Dendritic cell treated with granulocyte-macrophage colony-stimulating factor and Interleukin-4, amounts not matched to agents 40 ng/mL and 50 ng/mL, for 4 days (primary cell): Measurements from ENCODE around the gene CERS1.
A peak's percentile ranks its signal among the peaks of the same experiment; 100 is the strongest.

Experiments
- H3K27ac Mint-ChIP-seq: one replicate; pipeline ENCODE4 v1.8.0; 2022; ENCODE audit warnings: mild to moderate bottlenecking, mixed read lengths
- H3K27me3 Mint-ChIP-seq: one replicate; pipeline ENCODE4 v1.8.0; 2022; ENCODE audit warnings: mild to moderate bottlenecking, mixed read lengths
- H3K36me3 Mint-ChIP-seq: one replicate; pipeline ENCODE4 v1.8.0; 2022; ENCODE audit warnings: low read depth, mixed read lengths
- H3K4me1 Mint-ChIP-seq: one replicate; pipeline ENCODE4 v1.8.0; 2022; ENCODE audit warnings: low read depth, mixed read lengths
- H3K4me3 Mint-ChIP-seq: one replicate; pipeline ENCODE4 v1.8.0; 2022; ENCODE audit warnings: mild to moderate bottlenecking, moderate library complexity, mixed read lengths
- H3K9me3 Mint-ChIP-seq: one replicate; pipeline ENCODE4 v1.8.0; 2022; ENCODE audit warnings: mixed read lengths
- intact Hi-C: fragments of 100-400 bp; cut with micrococcal nuclease; formaldehyde crosslinking; loops from one replicate; pipeline ENCODE4 v1.15.0; 2022

Gene CERS1

DNA sequence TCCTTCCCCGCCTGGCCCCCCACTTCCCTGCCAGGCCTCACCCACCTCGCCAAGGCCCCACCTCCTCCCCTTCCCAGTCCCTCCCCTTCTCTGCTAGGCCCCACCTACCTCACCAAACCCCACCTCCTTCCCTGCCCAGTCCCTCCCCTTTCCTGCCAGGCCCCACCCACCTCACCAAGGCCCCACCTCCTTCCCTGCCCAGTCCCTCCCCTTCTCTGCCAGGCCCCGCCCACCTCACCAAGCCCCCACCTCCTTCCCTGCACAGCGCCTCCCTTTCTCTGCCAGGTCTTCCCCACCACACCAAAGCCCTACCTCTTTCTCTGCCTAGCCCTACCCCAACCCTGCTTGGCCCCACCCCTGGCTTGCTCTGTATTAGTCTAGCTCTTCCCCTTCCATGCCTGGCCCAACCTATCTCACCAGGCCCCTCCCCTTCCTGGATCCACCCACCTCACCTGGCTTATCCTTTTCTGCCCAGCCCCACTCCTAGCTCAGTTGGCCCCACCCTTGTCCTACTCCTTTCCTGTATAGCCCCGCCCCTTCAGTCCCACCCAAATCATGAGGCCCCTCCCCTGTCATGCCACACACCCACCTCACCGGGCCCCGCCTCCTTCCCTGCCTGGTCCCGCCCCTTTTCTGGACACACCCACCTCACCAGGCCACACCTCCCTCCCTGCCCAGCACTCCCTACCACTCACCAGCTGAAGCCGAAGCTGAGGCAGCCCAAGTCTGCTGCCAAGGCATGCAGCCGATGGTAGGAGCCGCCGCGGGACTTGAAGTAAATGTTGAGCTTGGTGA is 16.2 kb downstream of the CERS1 start:
- Mint-ChIP-seq H3K4me3 (no peak overlapping the region), H3K36me3 (no peaks in the 10 kb centered on the region), H3K27me3 (peaks cover 2% of the 10 kb centered on the region), H3K27ac (no peak overlapping the region), H3K4me1 (no peaks in the 10 kb centered on the region), H3K9me3 (no peaks in the 10 kb centered on the region)
- intact Hi-C loops = no loop called here

DNA sequence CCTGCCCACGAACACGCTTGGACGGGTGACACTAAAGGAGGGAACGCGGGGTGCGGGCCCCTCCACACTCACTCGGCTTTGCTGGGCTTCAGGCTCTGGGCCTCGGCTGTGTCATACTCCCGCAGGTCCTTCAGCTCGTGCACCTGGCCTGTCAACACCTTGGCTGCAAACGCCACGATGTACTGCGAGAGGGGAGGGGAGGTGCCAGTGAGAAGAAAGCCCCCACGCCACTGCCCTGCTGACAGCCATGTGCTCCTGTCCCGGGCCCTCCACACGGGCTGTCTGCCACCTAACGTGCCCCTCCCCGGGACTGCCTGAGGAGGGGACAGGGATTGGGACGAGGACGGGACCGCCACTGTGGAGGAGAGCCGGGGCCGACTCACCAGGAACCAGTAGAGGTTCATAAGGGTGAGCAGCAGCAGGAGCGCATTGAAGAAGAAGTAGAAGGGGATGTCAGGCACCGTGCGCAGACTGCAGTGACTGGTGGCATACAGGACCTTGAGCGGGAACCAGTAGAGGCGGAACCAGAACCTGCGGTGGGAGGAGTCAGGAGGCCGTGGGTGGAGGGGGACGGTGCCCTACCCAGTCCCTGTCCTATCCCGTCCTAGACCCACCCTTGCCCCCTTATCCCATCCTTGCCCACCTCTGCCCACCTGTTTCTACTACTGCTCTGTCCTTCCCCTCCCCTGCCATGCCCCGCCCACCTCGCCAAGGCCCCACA is 16.9 kb downstream of the CERS1 start:
- H3K36me3 Mint-ChIP-seq = no peaks in the 10 kb centered on the region
- H3K27ac Mint-ChIP-seq = no peak overlapping the region
- no peaks in the 10 kb centered on the region for H3K4me1 Mint-ChIP-seq
- H3K4me3 Mint-ChIP-seq = no peak overlapping the region
- intact Hi-C loops = no loop called here
- no peaks in the 10 kb centered on the region for H3K9me3 Mint-ChIP-seq
- H3K27me3 Mint-ChIP-seq = peaks cover 4% of the 10 kb centered on the region

DNA sequence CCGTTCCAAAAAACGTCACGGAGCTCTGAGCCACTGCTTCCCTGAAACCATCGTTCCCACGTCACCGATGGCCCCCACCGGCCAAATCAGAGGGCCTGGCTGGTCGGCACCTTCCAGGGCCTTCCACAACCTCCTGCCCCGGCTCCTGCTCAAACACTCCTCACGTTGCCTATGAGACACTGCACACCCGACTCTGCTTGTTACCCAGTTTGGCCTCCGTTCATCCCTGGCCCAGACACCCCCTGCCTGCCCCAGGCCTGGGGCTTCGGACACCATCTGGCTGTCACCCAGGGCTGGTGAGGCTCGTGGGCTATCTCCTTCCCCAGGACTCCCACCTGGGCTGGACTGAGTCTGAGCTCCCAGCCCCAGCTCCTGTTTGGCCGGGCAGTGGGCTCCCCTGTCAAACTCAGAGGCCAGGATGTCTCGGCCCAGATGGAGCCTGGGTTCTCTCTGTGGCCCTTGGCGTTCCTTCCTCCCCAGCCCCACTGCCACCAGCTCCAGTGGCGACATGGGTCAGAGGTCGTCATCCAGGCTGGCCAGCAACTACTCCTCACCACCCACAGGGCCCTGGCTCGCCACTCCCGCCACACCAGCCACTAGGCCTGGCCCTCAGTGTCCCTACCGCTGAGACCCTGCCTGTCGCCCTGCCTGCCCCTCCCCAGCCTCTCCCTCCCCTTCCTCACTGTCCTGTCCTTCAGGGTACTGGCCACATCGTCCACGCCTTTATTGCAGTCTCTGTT is 17.7 kb downstream of the CERS1 start:
- Mint-ChIP-seq H3K27ac (no peak overlapping the region), H3K4me1 (no peaks in the 10 kb centered on the region), H3K36me3 (no peaks in the 10 kb centered on the region), H3K4me3 (no peak overlapping the region), H3K27me3 (peaks cover 4% of the 10 kb centered on the region), H3K9me3 (no peaks in the 10 kb centered on the region)
- intact Hi-C loops = no loop called here

DNA sequence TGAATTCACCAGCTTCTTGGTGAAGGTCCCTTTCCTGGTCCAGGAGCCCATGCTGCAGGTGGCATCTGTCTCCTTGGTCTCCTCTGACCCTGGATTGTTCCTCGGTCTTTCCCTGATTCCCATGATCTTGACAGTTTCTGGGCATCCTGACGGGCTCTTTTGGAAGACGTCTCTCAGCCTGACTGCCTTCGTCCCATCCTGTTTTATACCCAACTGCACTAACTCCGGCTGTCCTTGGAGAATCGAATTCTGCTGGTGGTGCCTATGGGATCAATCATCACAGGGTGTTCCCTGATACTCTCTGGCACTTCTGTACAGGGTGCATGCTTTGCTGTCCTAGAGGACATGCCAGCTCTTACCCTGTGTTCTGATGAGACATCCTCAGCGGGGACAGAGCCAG is 19.1 kb downstream of the CERS1 start:
- Mint-ChIP-seq H3K4me1 (no peaks in the 10 kb centered on the region), H3K27ac (no peak overlapping the region), H3K36me3 (no peaks in the 10 kb centered on the region), H3K27me3 (peaks cover 10% of the 10 kb centered on the region), H3K4me3 (no peak overlapping the region), H3K9me3 (no peaks in the 10 kb centered on the region)
- intact Hi-C loops = no loop called here

DNA sequence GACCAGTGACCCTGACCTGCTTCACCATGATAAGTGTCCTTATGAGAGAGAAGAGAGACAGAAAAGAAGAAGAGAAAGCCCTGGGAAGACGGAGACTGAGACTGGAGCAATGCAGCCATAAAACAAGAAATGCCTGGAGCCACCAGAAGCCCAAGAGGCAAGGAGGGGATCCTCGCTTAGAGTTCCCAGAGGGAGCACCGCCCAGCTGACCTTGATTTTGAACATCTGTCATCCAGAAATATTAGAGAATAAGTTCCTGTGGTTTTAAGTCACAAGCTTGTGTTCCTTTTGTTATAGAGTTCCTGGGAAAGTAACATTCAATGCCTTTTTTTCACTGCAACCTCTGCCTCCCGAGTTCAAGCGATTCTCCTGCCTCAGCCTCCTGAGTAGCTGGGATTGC is 20.2 kb downstream of the CERS1 start:
- Mint-ChIP-seq H3K27me3 (peaks cover 18% of the 10 kb centered on the region), H3K4me3 (no peak overlapping the region), H3K4me1 (peaks cover 4% of the 10 kb centered on the region), H3K27ac (no peak overlapping the region), H3K36me3 (no peaks in the 10 kb centered on the region), H3K9me3 (no peaks in the 10 kb centered on the region)
- intact Hi-C loops = no loop called here

DNA sequence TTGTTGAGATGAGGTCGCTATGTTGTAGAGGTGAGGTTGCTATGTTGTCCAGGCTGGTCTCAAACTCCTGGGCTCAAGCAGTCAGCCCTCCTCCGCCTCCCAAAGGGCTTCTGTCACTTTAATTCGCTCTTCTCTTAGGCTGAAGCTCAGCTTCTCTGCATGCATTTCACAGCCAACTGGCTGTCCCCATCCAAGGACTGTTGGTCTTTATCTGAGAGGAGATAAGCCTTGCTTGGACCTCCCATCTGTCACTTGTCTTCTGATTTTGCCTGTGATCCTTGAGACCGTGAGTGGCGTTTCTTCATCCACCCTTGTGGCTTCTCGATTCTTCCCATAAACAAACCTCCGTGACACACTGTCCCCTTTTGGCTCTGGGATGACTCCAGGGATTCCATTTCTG is 24.4 kb downstream of the CERS1 start:
- Mint-ChIP-seq H3K27ac (no peak overlapping the region), H3K36me3 (peaks cover 22% of the 10 kb centered on the region), H3K27me3 (peaks cover 46% of the 10 kb centered on the region), H3K4me3 (no peak overlapping the region), H3K4me1 (peaks cover 6% of the 10 kb centered on the region), H3K9me3 (no peaks in the 10 kb centered on the region)
- intact Hi-C loops = no loop called here

DNA sequence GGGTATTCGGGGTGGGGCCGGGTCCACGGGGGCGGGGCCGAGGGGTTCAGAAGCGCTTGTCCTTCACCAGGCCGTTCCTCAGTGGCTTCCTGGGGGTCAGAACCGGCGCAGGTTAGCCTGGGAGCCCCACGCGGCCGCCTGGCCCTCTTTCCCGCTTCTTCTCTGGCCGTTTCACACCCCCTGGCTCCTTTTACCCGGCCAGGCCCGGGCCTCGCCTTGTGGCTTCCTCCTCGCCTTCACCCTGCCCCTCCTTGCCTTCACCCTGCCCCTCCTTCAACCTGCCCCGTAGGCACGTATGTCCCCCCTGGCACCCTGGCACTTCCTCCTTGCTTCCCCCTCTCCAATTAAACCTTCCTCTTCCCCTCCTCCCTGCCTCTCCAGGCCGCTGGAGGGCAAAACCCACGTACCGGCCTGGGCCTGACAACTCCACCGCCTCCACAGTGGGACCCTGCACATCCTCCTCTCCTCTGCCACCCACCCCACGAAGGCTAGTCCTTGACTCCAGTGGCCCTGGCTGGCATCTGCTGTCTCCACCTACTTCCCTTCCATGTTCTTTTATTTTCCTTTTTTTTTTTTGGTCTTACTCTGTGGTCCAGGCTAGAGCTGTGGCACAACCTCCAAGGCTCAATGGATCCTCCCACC is 25.3 kb downstream of the CERS1 start:
- no peak overlapping the region for H3K4me3 Mint-ChIP-seq
- H3K36me3 Mint-ChIP-seq = peaks cover 31% of the 10 kb centered on the region
- intact Hi-C loops = no loop called here
- H3K4me1 Mint-ChIP-seq = peaks cover 13% of the 10 kb centered on the region
- peaks cover 46% of the 10 kb centered on the region for H3K27me3 Mint-ChIP-seq
- H3K9me3 Mint-ChIP-seq = no peaks in the 10 kb centered on the region
- peak overlapping the region; percentile 33 for H3K27ac Mint-ChIP-seq

DNA sequence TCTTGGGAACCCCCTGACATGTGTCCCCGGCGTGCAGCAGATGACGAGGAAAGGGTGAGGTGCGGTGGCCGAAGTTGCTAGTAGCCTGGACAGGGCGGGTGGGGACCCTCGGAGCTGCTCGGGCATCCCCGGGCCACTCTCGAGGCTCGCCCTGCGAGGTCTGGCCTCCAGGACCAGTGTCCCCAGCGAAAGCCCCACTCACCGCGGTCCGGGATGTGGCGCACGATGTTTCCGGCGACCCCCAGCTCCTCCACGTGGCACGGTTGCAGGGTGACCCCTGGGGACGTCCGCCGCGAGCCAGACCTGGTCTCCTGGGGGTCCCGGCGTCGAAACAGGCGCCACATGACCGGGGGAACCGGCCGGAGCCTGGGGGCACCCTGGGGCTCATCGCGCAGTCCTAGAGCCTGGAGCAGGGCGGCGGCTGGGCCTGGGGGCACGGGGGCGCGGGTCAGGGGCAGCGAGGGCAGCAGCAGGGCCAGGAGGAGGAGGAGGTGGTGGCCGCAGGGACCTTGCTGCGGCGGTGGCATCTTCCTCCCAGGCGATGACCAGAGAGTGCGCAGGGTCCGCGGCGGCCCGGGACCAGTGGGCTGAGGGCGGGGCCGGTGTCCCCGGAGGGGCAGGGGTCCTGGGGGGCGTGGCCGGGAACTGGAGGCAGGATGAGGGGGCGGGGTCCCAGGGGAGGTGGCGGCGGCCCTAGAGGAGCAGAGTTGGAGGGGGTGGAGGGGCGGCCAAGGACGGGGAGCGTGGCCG is 26.0 kb downstream of the CERS1 start:
- H3K36me3 Mint-ChIP-seq = peaks cover 37% of the 10 kb centered on the region
- H3K27ac Mint-ChIP-seq = no peak overlapping the region
- H3K27me3 Mint-ChIP-seq = peaks cover 46% of the 10 kb centered on the region
- H3K4me3 Mint-ChIP-seq = no peak overlapping the region
- peaks cover 13% of the 10 kb centered on the region for H3K4me1 Mint-ChIP-seq
- intact Hi-C loops = no loop called here
- no peaks in the 10 kb centered on the region for H3K9me3 Mint-ChIP-seq

DNA sequence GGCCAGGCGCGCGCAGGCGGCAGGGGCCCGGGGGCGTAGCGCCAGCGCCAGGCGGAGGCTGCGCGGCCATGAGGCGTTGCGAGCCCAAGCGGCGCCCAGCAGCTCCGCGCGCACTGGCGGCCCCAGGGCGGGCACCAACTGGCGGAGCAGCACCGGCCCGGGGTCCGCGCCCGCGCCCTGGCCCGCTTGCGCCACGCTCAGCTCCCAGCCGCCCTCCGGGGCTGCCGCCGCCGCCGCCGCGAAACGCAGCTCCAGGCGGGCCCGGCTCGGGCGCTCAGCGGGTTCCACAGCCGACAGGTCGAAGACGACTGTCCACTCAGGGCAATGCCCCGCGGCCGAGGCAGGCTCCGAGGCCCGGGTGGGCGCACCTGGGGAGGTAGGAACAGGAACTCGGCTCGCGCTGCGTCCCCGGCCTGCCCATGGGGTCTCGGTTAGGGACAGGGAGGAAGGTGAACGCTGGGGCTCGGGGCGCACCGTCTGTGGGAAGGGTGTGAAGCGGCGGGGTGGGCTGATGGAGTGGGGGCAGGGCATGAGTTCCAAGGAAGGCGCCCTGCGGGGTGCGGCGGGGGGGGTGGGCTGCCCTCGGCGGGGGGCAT is 26.8 kb downstream of the CERS1 start:
- intact Hi-C loops = no loop called here

DNA sequence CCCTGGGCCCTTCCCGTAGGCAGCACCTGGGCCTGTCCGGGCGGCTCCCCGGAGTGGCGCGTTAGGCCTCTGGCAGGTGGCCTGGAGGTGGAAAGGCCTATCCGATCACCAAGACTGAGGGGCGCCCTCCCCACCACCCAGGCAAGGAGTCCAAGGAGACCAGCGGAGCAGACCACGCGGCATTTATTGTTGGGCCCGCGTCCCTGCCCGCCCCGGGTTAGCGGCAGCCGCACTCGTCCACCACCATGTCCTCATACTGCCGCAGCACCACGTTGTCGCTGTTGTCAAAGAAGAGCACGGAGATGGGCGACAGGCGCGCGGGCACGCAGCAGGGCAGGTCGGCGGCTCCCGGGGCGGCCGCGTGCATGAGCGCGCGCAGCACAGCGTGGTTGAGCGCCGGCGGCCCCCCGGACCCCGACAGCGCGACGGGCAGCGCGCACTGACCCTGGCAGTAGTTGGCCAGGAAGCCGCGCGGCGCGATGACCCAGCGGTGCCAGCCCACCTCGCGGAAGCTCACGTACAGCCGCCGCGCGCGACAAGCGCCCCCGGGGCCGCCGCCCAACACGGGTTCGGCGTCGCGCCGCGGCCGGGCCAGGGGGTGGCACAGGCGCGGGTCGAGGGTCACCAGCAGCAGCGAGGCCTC is 27.5 kb downstream of the CERS1 start:
- Mint-ChIP-seq H3K27me3 (peaks cover 45% of the 10 kb centered on the region), H3K27ac (no peak overlapping the region), H3K9me3 (no peaks in the 10 kb centered on the region), H3K4me3 (no peak overlapping the region), H3K4me1 (peaks cover 13% of the 10 kb centered on the region), H3K36me3 (peaks cover 52% of the 10 kb centered on the region)
- intact Hi-C loops = no loop called here

More for the DNA sequence above, 26.8 kb downstream of the CERS1 start:
- no peaks in the 10 kb centered on the region for H3K9me3 Mint-ChIP-seq
- no peak overlapping the region for H3K4me3 Mint-ChIP-seq
- H3K4me1 Mint-ChIP-seq = peaks cover 13% of the 10 kb centered on the region
- H3K27ac Mint-ChIP-seq = no peak overlapping the region
- H3K36me3 Mint-ChIP-seq = peaks cover 46% of the 10 kb centered on the region
- H3K27me3 Mint-ChIP-seq = peaks cover 45% of the 10 kb centered on the region

DNA sequence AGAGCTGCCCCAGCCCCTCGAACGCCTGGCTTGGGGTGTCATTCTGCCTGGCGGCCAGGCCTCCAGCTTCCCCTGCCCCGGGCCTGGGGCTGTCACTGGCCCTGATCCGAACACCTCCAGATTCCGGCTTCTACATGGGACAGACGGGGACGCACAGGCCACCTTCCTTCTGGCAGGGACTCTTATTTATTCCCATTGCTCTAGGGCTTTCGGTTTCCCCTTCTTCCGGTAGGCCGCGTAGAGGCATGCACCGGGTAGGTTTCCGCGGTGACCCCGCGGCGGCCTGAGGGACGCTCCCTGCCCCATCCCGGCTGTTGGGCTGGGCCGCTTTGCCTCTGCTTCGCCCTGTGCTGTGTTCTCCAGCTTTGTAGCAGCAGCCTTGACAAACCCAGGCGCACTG is 28.2 kb downstream of the CERS1 start:
- intact Hi-C loops = no loop called here
- Mint-ChIP-seq H3K36me3 (peaks cover 60% of the 10 kb centered on the region), H3K27me3 (peaks cover 42% of the 10 kb centered on the region), H3K4me3 (no peak overlapping the region), H3K27ac (no peak overlapping the region), H3K4me1 (peaks cover 13% of the 10 kb centered on the region), H3K9me3 (no peaks in the 10 kb centered on the region)

DNA sequence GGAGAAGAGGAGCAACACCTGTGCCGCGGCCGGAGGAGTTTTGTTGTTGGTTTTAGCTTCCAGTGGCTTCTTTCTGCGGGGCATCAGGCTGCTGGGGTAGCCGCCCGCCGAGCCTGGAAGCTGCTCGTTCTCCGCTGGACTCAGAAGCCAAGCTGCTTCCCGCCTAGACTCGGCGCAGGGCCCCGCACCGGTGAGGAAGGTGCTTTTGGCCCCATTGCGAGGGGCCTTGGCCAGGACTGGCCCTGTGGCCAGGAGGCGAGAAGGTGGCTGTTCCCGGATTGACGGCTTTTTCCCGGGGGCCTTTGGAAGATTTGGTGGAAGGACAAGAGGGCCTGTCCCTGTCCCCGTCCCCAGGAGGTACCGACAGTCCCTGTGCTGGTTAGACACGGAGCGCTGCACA is 28.8 kb downstream of the CERS1 start:
- Mint-ChIP-seq H3K27me3 (peaks cover 41% of the 10 kb centered on the region), H3K4me1 (peaks cover 13% of the 10 kb centered on the region), H3K9me3 (no peaks in the 10 kb centered on the region), H3K36me3 (peaks cover 65% of the 10 kb centered on the region), H3K4me3 (no peak overlapping the region), H3K27ac (no peak overlapping the region)
- intact Hi-C loops = no loop called here

DNA sequence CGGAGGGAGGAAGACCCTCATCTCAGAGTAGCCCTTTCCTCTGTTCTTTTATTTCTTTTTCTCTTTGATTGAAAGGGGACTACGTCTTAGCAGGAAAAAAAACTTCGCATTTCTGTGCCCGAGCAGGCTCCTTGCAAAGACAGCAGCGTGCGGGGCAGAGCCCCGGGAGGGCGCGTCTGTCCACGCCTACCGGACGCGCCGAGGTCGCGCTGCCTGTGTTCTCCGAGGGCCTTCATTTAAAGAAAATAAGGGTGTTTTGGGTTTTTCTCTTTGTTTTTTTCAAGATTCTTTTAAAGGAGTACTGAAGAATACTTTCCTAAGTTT is 29.2 kb downstream of the CERS1 start:
- H3K4me3 Mint-ChIP-seq = no peak overlapping the region
- peaks cover 37% of the 10 kb centered on the region for H3K27me3 Mint-ChIP-seq
- peaks cover 69% of the 10 kb centered on the region for H3K36me3 Mint-ChIP-seq
- H3K4me1 Mint-ChIP-seq = peaks cover 17% of the 10 kb centered on the region
- H3K9me3 Mint-ChIP-seq = no peaks in the 10 kb centered on the region
- intact Hi-C loops = no loop called here
- no peak overlapping the region for H3K27ac Mint-ChIP-seq
